GM12878 (cell line): Measurements from ENCODE around the gene MMD2. TPM values are rescaled to one million over a fixed set of nuclear protein-coding genes. Genes with fewer than 3 reads are reported as not detected.

ENCODE experiments used
- ATAC-seq: fragments of 200-7000 bp; cut with Tn5 transposase; 3 replicates; pipeline ENCODE4 v1.9.1; 2020; ENCODE audit warnings: mild to moderate bottlenecking, moderate library complexity
- BruUV-seq: library from RNA; stranded (reverse); fragments of 400-500 nt; replicated peaks from 2 replicates; lab custom pipeline; 2021; lab: Mats Ljungman, UMichigan
- CTCF ChIA-PET: fragments of 300-600 bp; sonication (Branson Sonifier 250); formaldehyde crosslinking; extraction: SDS; loops from one replicate; lab custom pipeline; 2021; ENCODE audit warnings: inconsistent platforms; lab: Yijun Ruan, JAX
- POLR2A ChIA-PET: fragments of 350-600 bp; formaldehyde crosslinking; extraction: SDS; loops from one replicate; lab custom pipeline; 2021; ENCODE audit warnings: inconsistent platforms; lab: Charles Lee
- RAD21 ChIA-PET: fragments of 300-600 bp; sonication (Branson Sonifier 250); formaldehyde crosslinking; loops from one replicate; lab custom pipeline; 2023; ENCODE audit warnings: antibody characterized with exemption; ENCODE audit not compliant: unreplicated experiment; lab: Charles Lee
- SMC1A ChIA-PET: fragments of 300-600 bp; sonication (Branson Sonifier 250); formaldehyde crosslinking; loops from one replicate; lab custom pipeline; 2023; ENCODE audit not compliant: unreplicated experiment, uncharacterized antibody; lab: Charles Lee
- DNase-seq: peaks from one replicate; pipeline ENCODE4 v3.0.0-alpha.2; 2011; ENCODE audit warnings: low read depth, low spot score
- FAIRE-seq: peaks from 3 replicates; lab custom pipeline; 2011; peaks lifted over from hg19 to GRCh38; lab: Jason Lieb, UNC
- H2AFZ ChIP-seq: 2 replicates; pipeline ENCODE4 v1.6.0; 2011; ENCODE audit warnings: low read depth, low read length, control low read depth; ENCODE audit not compliant: control insufficient read depth
- H3K27ac ChIP-seq: 2 replicates; pipeline ENCODE4 v1.5.1; 2011; ENCODE audit warnings: control low read depth; ENCODE audit not compliant: control insufficient read depth, insufficient read depth
- H3K27me3 ChIP-seq, 2 experiments: replicated peaks in 1 of 2; 2 replicates each; pipeline versions ENCODE4 v1.6.0 to v1.6.1; 2011; ENCODE audit warnings: low read length in 1 of 2; ENCODE audit not compliant: control insufficient read depth in 2 of 2, insufficient read depth in 2 of 2
- H3K36me3 ChIP-seq, 2 experiments: 2 replicates each; pipeline ENCODE4 v1.5.1; 2011; ENCODE audit warnings: low read length in 1 of 2; ENCODE audit not compliant: control insufficient read depth in 2 of 2, insufficient read depth in 2 of 2
- H3K4me1 ChIP-seq: 2 replicates; pipeline ENCODE4 v1.6.1; 2011; ENCODE audit warnings: mild to moderate bottlenecking, low read length, moderate library complexity, mixed read lengths; ENCODE audit not compliant: control insufficient read depth, insufficient read depth
- H3K4me2 ChIP-seq: 2 replicates; pipeline ENCODE4 v1.6.0; 2011; ENCODE audit warnings: control low read depth; ENCODE audit not compliant: control insufficient read depth, insufficient read depth
- H3K4me3 ChIP-seq: fragments of 200-600 bp; sonication (generic); 2 replicates; pipeline ENCODE4 v1.5.1; 2016
- H3K79me2 ChIP-seq: 2 replicates; pipeline ENCODE4 v1.6.0; 2011; ENCODE audit warnings: low read length; ENCODE audit not compliant: control insufficient read depth, insufficient read depth
- H3K9ac ChIP-seq: 2 replicates; pipeline ENCODE4 v1.8.0; 2011; ENCODE audit warnings: low read length, control low read depth, mixed read lengths; ENCODE audit not compliant: control insufficient read depth, insufficient read depth
- H3K9me3 ChIP-seq: replicated peaks from 3 replicates; pipeline ENCODE4 v1.5.1; 2011; ENCODE audit warnings: mild to moderate bottlenecking, low read length; ENCODE audit not compliant: control insufficient read depth, insufficient read depth
- H4K20me1 ChIP-seq: 2 replicates; pipeline ENCODE4 v1.6.0; 2011; ENCODE audit not compliant: control insufficient read depth, insufficient read depth
- BMI1 ChIP-seq: fragments of 450-650 bp; IDR thresholded peaks from 2 replicates; pipeline ENCODE4 v1.6.1; 2016; ENCODE audit warnings: mild to moderate bottlenecking, moderate library complexity, borderline replicate concordance
- HDAC6 ChIP-seq: fragments of 200-600 bp; sonication (generic); IDR thresholded peaks from one replicate; pipeline ENCODE4 v1.8.0; 2017; ENCODE audit warnings: antibody characterized with exemption; ENCODE audit not compliant: unreplicated experiment
- HDGF ChIP-seq: fragments of 450-650 bp; IDR thresholded peaks from 2 replicates; pipeline ENCODE4 v1.6.1; 2016; ENCODE audit warnings: antibody characterized with exemption
- PKNOX1 ChIP-seq: fragments of 450-650 bp; IDR thresholded peaks from 2 replicates; pipeline ENCODE4 v1.6.1; 2016; ENCODE audit warnings: mild to moderate bottlenecking
- RAD21 ChIP-seq: IDR thresholded peaks from 2 replicates; pipeline ENCODE4 v1.6.1; 2011; ENCODE audit warnings: mild to moderate bottlenecking, low read depth, low read length, moderate library complexity; ENCODE audit not compliant: insufficient read depth
- RBBP5 ChIP-seq: fragments of 200-600 bp; sonication (generic); conservative IDR thresholded peaks from 2 replicates; pipeline ENCODE4 v1.6.1; 2016
- RELB ChIP-seq: fragments of 450-650 bp; IDR thresholded peaks from 2 replicates; pipeline ENCODE4 v1.6.1; 2017; ENCODE audit warnings: low read depth, mild to moderate bottlenecking, moderate library complexity
- TBL1XR1 ChIP-seq: IDR thresholded peaks from 2 replicates; pipeline ENCODE4 v1.6.1; 2012; ENCODE audit warnings: low read depth, low read length, improper control_type of control experiment
- WRNIP1 ChIP-seq: IDR thresholded peaks from 2 replicates; pipeline ENCODE4 v1.6.1; 2011; ENCODE audit warnings: low read depth, low read length, improper control_type of control experiment, borderline replicate concordance
- ZBED1 ChIP-seq: IDR thresholded peaks from 2 replicates; pipeline ENCODE4 v1.6.1; 2016; ENCODE audit warnings: borderline replicate concordance
- ZZZ3 ChIP-seq: IDR thresholded peaks from 2 replicates; pipeline ENCODE4 v1.6.1; 2011; ENCODE audit warnings: low read depth; ENCODE audit not compliant: control insufficient read depth, insufficient read length
- WGBS: methylation state at CpG from one replicate; pipeline ENCODE4 v1.1.6; 2016; ENCODE audit warnings: low lambda C conversion rate; ENCODE audit not compliant: insufficient replicate concordance, insufficient coverage; ENCODE audit errors: missing lambda C conversion rate; 5-methylcytosine and 5-hydroxymethylcytosine counted together
- in situ Hi-C: fragments of 300-500 bp; cut with MboI; formaldehyde crosslinking; loops from 9 replicates; pipeline ENCODE4 v1.14.3; 2018; ENCODE audit warnings: mixed read lengths
- intact Hi-C: fragments of 100-400 bp; cut with micrococcal nuclease; formaldehyde crosslinking; loops from one replicate; pipeline ENCODE4 v1.14.2; 2022; ENCODE audit not compliant: unreplicated experiment
- polyA plus RNA-seq, 11 experiments: library from polyadenylated mRNA; depleted of rRNA in 4 of 11; unstranded in 6 of 11; stranded (reverse) in 5 of 11; fragments of >200 nt; fragmentation: Nextera tagmentation in 4 of 11; fragmentation: Illumina TruSeq in 1 of 11; extraction: Ambion mirVana in 4 of 11; extraction: Trizol in 1 of 11; gene quantifications; 1 replicate in 1 of 11; 2 replicates in 10 of 11; pipeline versions ENCODE4 v1.2.1 to v1.2.3, GENCODE V29; 2011 to 2016; ENCODE audit warnings: inconsistent platforms in 2 of 11, missing spikeins in 2 of 11, low read depth in 1 of 11
- total RNA-seq, 4 experiments: library from RNA; depleted of rRNA in 3 of 4; stranded (reverse); fragments of >200 nt in 3 of 4; fragmentation: Illumina TruSeq in 1 of 4; extraction: Trizol in 1 of 4; gene quantifications; 2 replicates each; pipeline versions ENCODE4 v1.2.1 to v1.2.3, GENCODE V29; 2013 to 2021
- TF ChIP-seq, protein P1 (sequence below): IDR thresholded peaks from 2 replicates; pipeline ENCODE4 v1.6.1; 2012; ENCODE audit warnings: low read length, inconsistent platforms

Gene MMD2
- total and polyA plus RNA-seq, 10 of the 15 experiments (the other 5 are each of a cell fraction or from before 2014, with no cell fraction given), result not detected

GRCh38 chr7:4866528-4867496 is 92.2 kb downstream of the MMD2 start:
- intact Hi-C loops (no loop called here), in situ Hi-C loops (no loop called here)
- ChIA-PET CTCF (no interaction called here), RAD21 (no interaction called here)
- Histone ChIP-seq H3K27ac (no peak overlapping the region), H4K20me1 (no peaks in the 10 kb centered on the region), H3K36me3 (no peaks in the 10 kb centered on the region)
- DNase-seq, result no peak
- 14% methylated on average over 9 of the region's 9 CpGs for WGBS
- no peak for TF ChIP-seq ZZZ3
- TF ChIP-seq RAD21, result no peak
- TF ChIP-seq ZBED1, result no peak
- no peak for TF ChIP-seq HDAC6
- TF ChIP-seq TBL1XR1, result no peak
- TF ChIP-seq, all 136 proteins: peak for 0
- Histone ChIP-seq H3K9ac (no peak overlapping the region), H3K4me3 (no peak overlapping the region), H3K79me2 (no peaks in the 10 kb centered on the region), H3K4me1 (no peaks in the 10 kb centered on the region), H3K27me3 (no peaks in the 10 kb centered on the region; a peak in 1 of 4 replicates), H3K4me2 (no peak overlapping the region), H3K9me3 (no peaks in the 10 kb centered on the region; the same call in 2 of the 3 replicates), H2AFZ (no peak overlapping the region)
- FAIRE-seq (no peak), ATAC-seq (no peak)
- no TSS peak for BruUV-seq
- POLR2A ChIA-PET, result no interaction called here
- SMC1A ChIA-PET, result no interaction called here

DNA sequence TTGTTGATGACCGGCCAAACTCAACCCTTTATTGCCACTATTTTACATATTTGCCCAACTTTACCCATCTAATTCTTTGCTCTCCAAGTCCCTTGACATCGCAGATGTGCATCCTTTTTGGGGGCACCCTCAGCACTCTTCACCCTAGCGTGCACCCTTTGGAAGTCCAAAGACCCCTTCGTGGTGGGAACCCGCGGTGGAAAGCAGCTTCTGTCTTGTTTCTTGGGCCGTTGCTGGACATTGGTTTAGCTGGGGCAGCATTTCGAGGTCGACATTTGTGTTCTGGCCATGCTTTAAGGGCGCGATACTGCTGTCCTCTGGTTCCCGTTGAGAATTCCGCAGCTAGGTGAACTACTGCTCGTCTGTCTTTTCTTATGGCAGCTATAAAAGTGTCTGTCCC is 96.8 kb downstream of the MMD2 start:
- POLR2A ChIA-PET, result no interaction called here
- no peaks in the 10 kb centered on the region for H4K20me1 ChIP-seq
- SMC1A ChIA-PET, result interaction anchor here (0.5 kb wide), 1 partner anchor 31 kb away, joined by 3 read pairs; no protein-coding TSS in a partner anchor
- CTCF ChIA-PET, result interaction anchor here (1.1 kb wide), 1 partner anchor 223 kb away, joined by 3 read pairs; no protein-coding TSS in a partner anchor
- H3K79me2 ChIP-seq, result no peaks in the 10 kb centered on the region
- no peak overlapping the region for H3K27ac ChIP-seq
- peaks cover 0 to 2% of the 10 kb centered on the region in 2 experiments; a peak in 1 of 4 replicates for H3K27me3 ChIP-seq
- RAD21 ChIA-PET, result no interaction called here
- H3K9me3 ChIP-seq, result no peaks in the 10 kb centered on the region; the same call in 2 of the 3 replicates
- DNase-seq (no peak), ATAC-seq (no peak), FAIRE-seq (no peak)
- no peak overlapping the region; the same call in 1 of the 2 replicates for H3K4me2 ChIP-seq
- H3K4me3 ChIP-seq, result no peak overlapping the region
- WGBS, result 67% methylated on average over 14 of the region's 14 CpGs
- no peak overlapping the region for H2AFZ ChIP-seq
- intact Hi-C loops (no loop called here), in situ Hi-C loops (no loop called here)
- no TSS peak for BruUV-seq
- no peaks in the 10 kb centered on the region for H3K36me3 ChIP-seq
- no peak overlapping the region for H3K9ac ChIP-seq
- no peaks in the 10 kb centered on the region for H3K4me1 ChIP-seq
- TF ChIP-seq HDGF, result no peak
- TF ChIP-seq, protein P1, sequence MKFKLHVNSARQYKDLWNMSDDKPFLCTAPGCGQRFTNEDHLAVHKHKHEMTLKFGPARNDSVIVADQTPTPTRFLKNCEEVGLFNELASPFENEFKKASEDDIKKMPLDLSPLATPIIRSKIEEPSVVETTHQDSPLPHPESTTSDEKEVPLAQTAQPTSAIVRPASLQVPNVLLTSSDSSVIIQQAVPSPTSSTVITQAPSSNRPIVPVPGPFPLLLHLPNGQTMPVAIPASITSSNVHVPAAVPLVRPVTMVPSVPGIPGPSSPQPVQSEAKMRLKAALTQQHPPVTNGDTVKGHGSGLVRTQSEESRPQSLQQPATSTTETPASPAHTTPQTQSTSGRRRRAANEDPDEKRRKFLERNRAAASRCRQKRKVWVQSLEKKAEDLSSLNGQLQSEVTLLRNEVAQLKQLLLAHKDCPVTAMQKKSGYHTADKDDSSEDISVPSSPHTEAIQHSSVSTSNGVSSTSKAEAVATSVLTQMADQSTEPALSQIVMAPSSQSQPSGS, result no peak
- no peak for TF ChIP-seq RELB
- TF ChIP-seq RBBP5, result no peak
- no peak for TF ChIP-seq WRNIP1
- TF ChIP-seq BMI1, result no peak
- TF ChIP-seq PKNOX1, result no peak
